Measurements from ENCODE around the gene ABCA10.
A peak's percentile ranks its signal among the peaks of the same experiment; 100 is the strongest.
"Not testable (repeated sequence)": the region's sequence is repeated elsewhere in the genome, so short reads cannot be mapped to it uniquely, and the experiment has no call there.

Gene ABCA10

GRCh38 chr17:69228576-69228975 is at the start of gene ABCA10:
ABCA10 (minus strand) TSS chr17:69228824; CDS start chr17:69225358, 3,466 bp downstream.
- DNase-seq (ENCODE audit: low read depth in 3 of 3), result no peak

GRCh38 chr17:69276279-69276678 is 47.7 kb upstream of the ABCA10 start:
- DNase-seq (ENCODE audit: low read depth in 3 of 3), result not testable (repeated sequence)

GRCh38 chr17:69275751-69276150 is 47.1 kb upstream of the ABCA10 start:
- no peak for DNase-seq (ENCODE audit: low read depth in 3 of 3)

GRCh38 chr17:69271023-69271422 is 42.4 kb upstream of the ABCA10 start:
- DNase-seq (ENCODE audit: low read depth in 3 of 3), result no peak

GRCh38 chr17:69269131-69269998 is 40.7 kb upstream of the ABCA10 start:
- DNase-seq (ENCODE audit: low read depth in 3 of 3), result no peak

- DNase-seq (ENCODE audit: low read depth in 3 of 3), result no peak
Measured at GRCh38 chr17:69268543-69269014, 40.0 kb upstream of the ABCA10 start.

GRCh38 chr17:69267219-69267618 is 38.6 kb upstream of the ABCA10 start:
- no peak for DNase-seq (ENCODE audit: low read depth in 3 of 3)

- DNase-seq (ENCODE audit: low read depth in 3 of 3), result no peak
Measured at GRCh38 chr17:69265873-69266272, 37.2 kb upstream of the ABCA10 start.

- no peak for DNase-seq (ENCODE audit: low read depth in 3 of 3)
Measured at GRCh38 chr17:69254187-69254586, 25.6 kb upstream of the ABCA10 start.

GRCh38 chr17:69250641-69251040 is 22.0 kb upstream of the ABCA10 start:
- no peak for DNase-seq (ENCODE audit: low read depth in 3 of 3)

- DNase-seq (ENCODE audit: low read depth in 3 of 3), result no peak
Measured at GRCh38 chr17:69246726-69247375, 18.2 kb upstream of the ABCA10 start.

GRCh38 chr17:69246202-69246601 is 17.6 kb upstream of the ABCA10 start:
- no peak for DNase-seq (ENCODE audit: low read depth in 3 of 3)

GRCh38 chr17:69245617-69246016 is 17.0 kb upstream of the ABCA10 start:
- DNase-seq (ENCODE audit: low read depth in 3 of 3), result no peak

- DNase-seq (ENCODE audit: low read depth in 3 of 3), result no peak
Measured at GRCh38 chr17:69239611-69240600, 11.3 kb upstream of the ABCA10 start.

GRCh38 chr17:69236946-69237345 is 8.3 kb upstream of the ABCA10 start:
- no peak for DNase-seq (ENCODE audit: low read depth in 3 of 3)

GRCh38 chr17:69236464-69236863 is 7.8 kb upstream of the ABCA10 start:
- no peak for DNase-seq (ENCODE audit: low read depth in 3 of 3)

GRCh38 chr17:69235338-69236058 is 6.9 kb upstream of the ABCA10 start:
- DNase-seq (ENCODE audit: low read depth in 3 of 3), result peak; percentile 30 to 53 (median 34)

GRCh38 chr17:69232650-69233049 is 4.0 kb upstream of the ABCA10 start:
- DNase-seq (ENCODE audit: low read depth in 3 of 3), result no peak

- DNase-seq (ENCODE audit: low read depth in 3 of 3), result no peak
Measured at GRCh38 chr17:69231521-69231920, 2.9 kb upstream of the ABCA10 start.

GRCh38 chr17:69230939-69231338 is 2.3 kb upstream of the ABCA10 start:
- DNase-seq (ENCODE audit: low read depth in 3 of 3), result no peak

GRCh38 chr17:69228018-69228417 is 606 bp downstream of the ABCA10 start:
- DNase-seq (ENCODE audit: low read depth in 3 of 3), result no peak

Measured in stimulated activated CD4-positive, alpha-beta T cell treated with anti-CD3 and anti-CD28 coated beads, TNF-alpha, amount 100 ng/mL, for 24 hours (primary cell).